ENCODE data around the gene LDLRAD3.

GRCh38 chr11:36081274-36081945, 137.5 kb downstream of the LDLRAD3 start:
- TF ChIP-seq, protein P1, sequence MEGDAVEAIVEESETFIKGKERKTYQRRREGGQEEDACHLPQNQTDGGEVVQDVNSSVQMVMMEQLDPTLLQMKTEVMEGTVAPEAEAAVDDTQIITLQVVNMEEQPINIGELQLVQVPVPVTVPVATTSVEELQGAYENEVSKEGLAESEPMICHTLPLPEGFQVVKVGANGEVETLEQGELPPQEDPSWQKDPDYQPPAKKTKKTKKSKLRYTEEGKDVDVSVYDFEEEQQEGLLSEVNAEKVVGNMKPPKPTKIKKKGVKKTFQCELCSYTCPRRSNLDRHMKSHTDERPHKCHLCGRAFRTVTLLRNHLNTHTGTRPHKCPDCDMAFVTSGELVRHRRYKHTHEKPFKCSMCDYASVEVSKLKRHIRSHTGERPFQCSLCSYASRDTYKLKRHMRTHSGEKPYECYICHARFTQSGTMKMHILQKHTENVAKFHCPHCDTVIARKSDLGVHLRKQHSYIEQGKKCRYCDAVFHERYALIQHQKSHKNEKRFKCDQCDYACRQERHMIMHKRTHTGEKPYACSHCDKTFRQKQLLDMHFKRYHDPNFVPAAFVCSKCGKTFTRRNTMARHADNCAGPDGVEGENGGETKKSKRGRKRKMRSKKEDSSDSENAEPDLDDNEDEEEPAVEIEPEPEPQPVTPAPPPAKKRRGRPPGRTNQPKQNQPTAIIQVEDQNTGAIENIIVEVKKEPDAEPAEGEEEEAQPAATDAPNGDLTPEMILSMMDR (IDR thresholded peaks at IDR 0.05) = no peak
- TF ChIP-seq POLR2A (IDR thresholded peaks at IDR 0.05) = no peak
- TF ChIP-seq EP300 (IDR thresholded peaks at IDR 0.05) = no peak
- no peak for TF ChIP-seq POLR2AphosphoS5 (IDR thresholded peaks at IDR 0.05)

Data from suprapubic skin (tissue), 4 donors.